Panc1 (cell line): Measurements from ENCODE around the gene POLG. TPM values are rescaled to one million over a fixed set of nuclear protein-coding genes. Genes with fewer than 3 reads are reported as not detected.

Experiments
- ATAC-seq: fragments of 200-7000 bp; cut with Tn5 transposase; 2 replicates; pipeline ENCODE4 v1.9.1; 2020; ENCODE audit warnings: mild to moderate bottlenecking, moderate library complexity
- BruUV-seq: library from RNA; stranded (reverse); fragments of 400-500 nt; replicated peaks from 2 replicates; lab custom pipeline; 2021; lab: Mats Ljungman, UMichigan
- CTCF ChIA-PET: fragments of 300-600 bp; sonication (Branson Sonifier 250); formaldehyde crosslinking; loops from one replicate; lab custom pipeline; 2022; ENCODE audit warnings: antibody characterized with exemption; lab: Charles Lee
- POLR2A ChIA-PET: fragments of 300-600 bp; sonication (Branson Sonifier 250); formaldehyde crosslinking; loops from one replicate; lab custom pipeline; 2022; ENCODE audit warnings: antibody characterized with exemption; lab: Charles Lee
- DNase-seq: peaks from one replicate; pipeline ENCODE4 v3.0.0-alpha.2; 2010; ENCODE audit warnings: low read depth, low spot score
- H3K27ac ChIP-seq: 2 replicates; pipeline ENCODE4 v1.5.1; 2011; ENCODE audit warnings: mild to moderate bottlenecking, low read length, inconsistent platforms
- H3K27me3 ChIP-seq: fragments of 200-500 bp; sonication (Bioruptor generic); 2 replicates; pipeline ENCODE4 v1.6.0; 2014; ENCODE audit warnings: low read length, inconsistent platforms; ENCODE audit not compliant: control insufficient read depth, insufficient read depth
- H3K36me3 ChIP-seq: fragments of 200-500 bp; sonication (Bioruptor generic); 2 replicates; pipeline ENCODE4 v1.5.1; 2014; ENCODE audit warnings: inconsistent platforms, mild to moderate bottlenecking, low read length, moderate library complexity; ENCODE audit not compliant: control insufficient read depth, insufficient read depth
- H3K4me1 ChIP-seq: 2 replicates; pipeline ENCODE4 v1.5.1; 2011; ENCODE audit warnings: inconsistent platforms, mild to moderate bottlenecking, low read length, moderate library complexity; ENCODE audit not compliant: control insufficient read depth, insufficient read depth
- H3K4me3 ChIP-seq, 2 experiments: 2 replicates each; pipeline ENCODE4 v1.5.1; 2011 to 2012; ENCODE audit warnings: low read depth in 2 of 2, low read length in 2 of 2, mild to moderate bottlenecking in 2 of 2, inconsistent platforms in 1 of 2, moderate library complexity in 1 of 2
- H3K9me3 ChIP-seq: fragments of 200-500 bp; sonication (Bioruptor generic); 2 replicates; pipeline ENCODE4 v1.5.1; 2014; ENCODE audit warnings: low read depth, mild to moderate bottlenecking, inconsistent platforms, low read length, moderate library complexity; ENCODE audit not compliant: control insufficient read depth, insufficient read depth
- CTCF ChIP-seq: fragments of 450-650 bp; IDR thresholded peaks from 2 replicates; pipeline ENCODE4 v1.5.1; 2017; ENCODE audit warnings: mild to moderate bottlenecking
- POLR2AphosphoS5 ChIP-seq: IDR thresholded peaks from 2 replicates; pipeline ENCODE4 v1.6.1; 2012; ENCODE audit warnings: mild to moderate bottlenecking, low read depth, low read length, moderate library complexity
- REST ChIP-seq, 2 experiments: IDR thresholded peaks; 2 replicates each; pipeline ENCODE4 v1.6.1; 2011 to 2012; ENCODE audit warnings: low read depth in 2 of 2, control low read depth in 1 of 2, low read length in 1 of 2, mild to moderate bottlenecking in 1 of 2, moderate library complexity in 1 of 2; ENCODE audit not compliant: insufficient read depth in 1 of 2
- SIN3A ChIP-seq: IDR thresholded peaks from 2 replicates; pipeline ENCODE4 v1.6.1; 2012; ENCODE audit warnings: low read depth, mild to moderate bottlenecking, low read length, moderate library complexity, borderline replicate concordance; ENCODE audit not compliant: insufficient read depth
- TCF7L2 ChIP-seq: IDR thresholded peaks from 2 replicates; pipeline ENCODE4 v1.6.1; 2011; ENCODE audit warnings: mild to moderate bottlenecking, low read depth, low read length, inconsistent platforms
- in situ Hi-C: cut with HindIII; loops from 2 replicates; pipeline ENCODE4 v1.10.0; 2016; ENCODE audit warnings: low sequenced_read_pairs, low pct_unique_long_range_greater_than_20kb
- intact Hi-C: fragments of 100-400 bp; cut with micrococcal nuclease; formaldehyde crosslinking; loops from one replicate; pipeline ENCODE4 v1.10.0; 2022; ENCODE audit not compliant: unreplicated experiment
- total RNA-seq: library from RNA; stranded (reverse); gene quantifications from one replicate; pipeline ENCODE4 v1.2.1, GENCODE V29; 2021; ENCODE audit not compliant: unreplicated experiment

The POLG gene
- total RNA-seq, 1 experiment from 2014 or later: 95.2 TPM

DNA sequence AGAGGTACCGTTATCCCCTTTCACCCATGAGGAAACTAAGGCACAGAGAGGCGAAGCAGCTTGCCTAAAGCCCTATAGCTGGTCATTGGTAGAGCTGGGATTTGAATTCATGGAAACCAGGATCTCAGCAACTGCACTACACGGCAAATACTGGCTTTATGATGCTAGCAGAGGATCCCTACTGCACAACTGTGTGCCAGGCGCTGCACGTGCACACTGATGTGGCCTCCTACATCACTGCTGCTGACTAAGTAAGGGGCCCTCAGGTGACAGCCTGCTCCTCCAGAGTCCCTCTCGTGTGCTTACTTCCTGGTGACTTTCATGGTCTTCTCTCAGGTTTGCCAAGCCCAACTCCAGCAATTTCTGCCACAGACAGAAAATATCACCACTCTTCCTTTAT lies 3.4 kb upstream of the POLG start:
- BruUV-seq: no TSS peak
- Histone ChIP-seq H3K27me3 (no peaks in the 10 kb centered on the region), H3K4me1 (peaks cover 12% of the 10 kb centered on the region; the same call in 1 of the 2 replicates), H3K9me3 (no peaks in the 10 kb centered on the region), H3K4me3 (no peak overlapping the region), H3K36me3 (peaks cover 4% of the 10 kb centered on the region; the same call in 1 of the 2 replicates), H3K27ac (no peak overlapping the region)
- intact Hi-C loops (no loop called here), in situ Hi-C loops (no loop called here)
- POLR2A ChIA-PET: no interaction called here
- TF ChIP-seq POLR2AphosphoS5 (no peak), REST (IDR thresholded peaks at IDR 0.05; ENCODE audit: insufficient read depth in 1 of 2, low read depth in 2 of 2, low read length in 1 of 2) (no peak), SIN3A (no peak), CTCF (no peak), TCF7L2 (no peak)
- no peak for ATAC-seq
- CTCF ChIA-PET: no interaction called here
- DNase-seq: no peak

DNA sequence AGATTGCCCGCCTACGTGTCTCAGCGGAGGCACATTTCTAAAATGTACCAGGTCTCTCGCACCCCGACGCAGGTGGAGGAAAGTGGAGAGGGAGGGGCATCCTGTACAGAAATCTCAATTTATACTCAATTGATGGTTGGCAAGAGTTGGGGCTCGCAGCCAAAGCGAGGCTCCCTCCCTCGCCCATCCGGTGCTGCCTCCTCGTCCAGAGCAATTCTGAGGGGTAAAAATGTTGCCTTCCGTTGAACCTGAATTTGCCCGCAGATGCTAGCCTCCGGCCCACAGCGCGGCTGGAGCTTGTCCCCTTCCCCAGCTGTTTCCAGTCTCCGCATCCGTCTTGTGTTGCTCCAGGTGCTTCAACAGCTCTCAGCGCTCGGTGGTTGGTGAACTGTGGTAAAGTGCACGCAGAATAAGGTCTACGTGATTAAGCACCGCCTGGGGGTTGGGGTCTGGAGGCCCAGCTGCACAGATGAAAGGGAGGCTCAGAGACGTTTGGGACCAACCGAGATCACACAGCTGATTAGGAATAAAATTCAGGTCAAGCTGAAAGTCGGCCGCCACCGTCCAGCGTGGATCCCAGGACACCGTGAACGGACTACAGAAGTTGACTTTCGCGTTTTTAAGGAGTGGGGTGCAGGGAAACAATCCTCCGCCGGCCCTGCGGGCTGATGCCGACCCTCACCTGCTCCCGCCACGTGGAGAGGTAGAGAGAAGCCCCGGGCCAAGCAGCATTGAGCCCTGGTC lies 846 bp upstream of the POLG start:
- H3K27me3 ChIP-seq: no peaks in the 10 kb centered on the region
- in situ Hi-C loops: no loop called here
- CTCF ChIA-PET: interaction anchor here (0.5 kb wide), 2 partner anchors 95 to 123 kb away, joined by 4 to 5 read pairs; no protein-coding TSS in a partner anchor
- POLR2A ChIA-PET: interaction anchor here (0.5 to 0.7 kb wide), 2 partner anchors 38 to 240 kb away, joined by 3 to 6 read pairs; partner anchors contain the start of gene TICRR
- ATAC-seq (no peak), DNase-seq (no peak)
- H3K9me3 ChIP-seq: no peaks in the 10 kb centered on the region
- peak overlapping the region; percentile 53 to 82 for H3K4me3 ChIP-seq
- peaks cover 32% of the 10 kb centered on the region for H3K4me1 ChIP-seq
- BruUV-seq: TSS peak; percentile 100
- TF ChIP-seq CTCF: no peak
- 0 out of 2 replicates have a peak, but pooled peaks have one; percentile 5 for TF ChIP-seq TCF7L2
- intact Hi-C loops: no loop called here
- peaks cover 28% of the 10 kb centered on the region for H3K36me3 ChIP-seq
- peak overlapping the region; percentile 61 for H3K27ac ChIP-seq
